ENCODE measurements around the gene SLC25A20.
A peak's percentile ranks its signal among the peaks of the same experiment; 100 is the strongest.
"Not testable (repeated sequence)": the region's sequence is repeated elsewhere in the genome, so short reads cannot be mapped to it uniquely, and the experiment has no call there.

The SLC25A20 gene

DNA sequence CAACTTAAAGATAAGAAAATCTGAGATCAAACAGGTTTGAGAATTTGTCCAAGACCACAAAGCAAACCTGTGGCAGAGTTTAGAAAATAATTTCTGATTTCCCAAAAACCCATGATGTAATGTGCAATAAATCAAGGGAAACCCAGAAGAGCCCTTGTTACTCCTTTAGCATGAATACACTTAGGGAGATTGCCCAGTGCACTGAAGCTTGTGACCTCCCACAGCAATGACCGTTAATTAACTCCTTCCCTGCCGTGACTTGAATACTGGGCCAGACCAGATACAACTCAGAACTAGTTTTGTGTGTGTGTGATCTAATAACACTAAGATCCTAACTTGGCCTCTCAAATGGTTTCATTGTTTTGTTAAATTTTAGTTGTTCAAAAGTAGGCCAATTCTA, 53.5 kb downstream of the SLC25A20 start:
- DNase-seq (ENCODE audit: low read depth): no peak

DNA sequence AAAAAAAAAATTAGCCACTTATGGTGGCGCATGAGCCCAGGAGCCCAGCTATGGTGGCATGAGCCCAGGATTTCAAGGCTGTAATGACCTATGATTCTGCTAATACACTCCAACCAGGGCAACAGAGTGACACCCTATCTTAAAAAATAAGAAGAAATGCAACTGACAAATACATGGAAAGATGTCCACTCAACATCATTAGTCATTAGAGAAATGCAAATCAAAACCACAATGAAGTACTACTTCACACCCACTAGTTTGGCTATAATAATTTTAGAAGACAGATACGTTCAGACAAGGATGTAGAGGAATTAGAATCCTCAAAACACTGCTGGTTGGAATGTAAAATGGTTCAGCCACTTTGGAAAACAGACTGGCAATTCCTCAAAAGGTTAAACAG, 61.5 kb downstream of the SLC25A20 start:
- no peak for DNase-seq (ENCODE audit: low read depth)

DNA sequence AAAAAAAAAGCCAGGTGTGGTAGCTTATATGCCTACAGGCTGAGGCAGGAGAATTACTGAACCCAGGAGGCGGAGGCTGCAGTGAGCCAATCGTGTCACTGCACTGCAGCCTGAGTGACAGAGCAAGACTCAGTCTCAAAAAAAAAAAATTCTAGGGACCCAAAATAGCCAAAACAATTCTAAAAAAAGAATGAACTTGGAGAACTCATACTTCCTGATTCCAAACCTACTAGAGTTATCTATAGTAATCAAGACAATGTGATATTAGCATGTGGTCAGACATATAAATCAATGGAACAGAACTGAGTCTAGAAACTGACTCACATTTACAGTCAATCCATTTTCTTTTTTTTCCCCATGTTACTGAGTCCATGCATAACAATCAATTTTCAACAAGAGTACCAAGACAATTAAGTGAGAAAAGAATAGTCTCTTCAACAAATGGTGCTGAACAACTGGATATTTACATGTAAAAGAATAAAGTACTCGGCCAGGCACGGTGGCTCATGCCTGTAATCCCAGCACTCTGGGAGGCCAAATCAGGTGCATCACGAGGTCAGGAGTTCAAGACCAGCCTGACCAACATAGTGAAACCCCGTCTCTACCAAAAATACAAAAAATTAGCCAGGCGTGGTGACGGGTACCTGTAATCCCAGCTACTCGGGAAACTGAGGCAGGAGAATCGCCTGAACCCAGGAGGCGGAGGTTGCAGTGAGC, 62.9 kb downstream of the SLC25A20 start:
- DNase-seq (ENCODE audit: low read depth): no peak

DNA sequence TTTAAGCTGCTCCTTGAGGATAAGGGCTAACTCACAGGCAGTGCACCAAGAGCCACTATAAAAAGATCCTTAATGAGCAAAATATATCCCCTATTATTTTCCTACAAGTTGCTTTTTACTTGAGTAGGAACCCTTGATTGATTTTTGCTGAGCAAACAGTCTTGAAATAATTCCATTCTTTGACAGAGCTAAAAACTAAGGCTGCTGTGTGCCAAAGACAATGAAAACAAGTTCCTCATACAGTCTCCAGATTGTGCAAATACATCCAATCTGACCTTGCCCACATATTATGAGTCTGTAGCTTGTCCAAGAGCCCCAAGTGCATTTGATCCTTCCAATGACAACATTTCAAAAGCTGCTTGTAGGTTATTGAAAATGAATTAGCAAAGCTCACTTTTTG, 66.0 kb downstream of the SLC25A20 start:
- DNase-seq (ENCODE audit: low read depth): no peak

DNA sequence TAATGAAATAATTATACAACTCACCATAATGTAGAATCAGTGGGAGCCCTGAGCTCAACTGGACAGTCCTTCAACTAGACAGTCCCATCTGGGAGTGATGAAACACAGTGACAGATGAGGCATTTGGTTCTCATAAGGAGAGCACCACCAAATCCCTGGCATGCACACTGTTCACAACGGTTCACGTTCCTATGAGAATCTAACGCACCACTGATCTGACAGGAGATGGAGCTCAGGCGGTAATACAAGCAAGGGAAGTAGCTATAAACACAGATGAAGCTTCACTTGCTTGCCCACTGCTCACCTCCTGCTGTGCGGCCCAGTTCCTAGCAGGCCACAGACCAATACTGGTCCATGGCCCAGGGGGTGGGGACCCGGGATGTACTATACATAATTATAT, 68.0 kb downstream of the SLC25A20 start:
- DNase-seq (ENCODE audit: low read depth): no peak

DNA sequence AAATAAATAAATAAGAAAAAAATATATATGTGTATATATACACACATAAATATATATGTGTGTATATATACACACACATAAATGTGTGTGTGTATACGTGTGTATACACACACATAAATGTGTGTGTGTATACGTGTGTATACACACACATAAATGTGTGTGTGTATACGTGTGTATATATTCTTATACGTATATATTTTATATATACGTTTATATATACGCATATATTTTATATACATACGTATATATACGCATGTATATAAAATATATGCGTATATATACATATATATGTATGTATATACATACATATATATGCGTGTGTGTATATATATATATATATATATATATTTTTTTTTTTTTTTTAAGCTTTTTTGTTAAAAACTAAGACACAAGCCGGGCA, 69.2 kb downstream of the SLC25A20 start:
- not testable (repeated sequence) for DNase-seq (ENCODE audit: low read depth)

DNA sequence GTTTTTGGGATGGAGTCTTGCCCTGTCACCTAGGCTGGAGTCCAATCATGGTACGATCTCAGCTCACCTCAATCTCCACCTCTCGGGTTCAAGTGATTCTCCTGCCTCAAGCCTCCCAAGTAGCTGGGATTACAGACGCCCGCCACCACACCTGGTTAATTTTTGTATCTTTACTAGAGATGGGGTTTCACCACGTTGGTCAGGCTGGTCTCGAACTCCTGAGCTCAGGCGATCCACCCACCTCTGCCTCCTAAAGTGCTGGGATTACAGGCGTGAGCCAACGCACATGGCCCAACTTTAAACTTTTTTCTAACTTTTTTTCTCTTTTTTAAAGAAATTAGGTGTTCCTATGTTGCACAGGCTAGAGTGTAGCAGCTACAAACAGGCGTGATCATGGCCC, 70.8 kb downstream of the SLC25A20 start:
- DNase-seq (ENCODE audit: low read depth): not testable (repeated sequence)

DNA sequence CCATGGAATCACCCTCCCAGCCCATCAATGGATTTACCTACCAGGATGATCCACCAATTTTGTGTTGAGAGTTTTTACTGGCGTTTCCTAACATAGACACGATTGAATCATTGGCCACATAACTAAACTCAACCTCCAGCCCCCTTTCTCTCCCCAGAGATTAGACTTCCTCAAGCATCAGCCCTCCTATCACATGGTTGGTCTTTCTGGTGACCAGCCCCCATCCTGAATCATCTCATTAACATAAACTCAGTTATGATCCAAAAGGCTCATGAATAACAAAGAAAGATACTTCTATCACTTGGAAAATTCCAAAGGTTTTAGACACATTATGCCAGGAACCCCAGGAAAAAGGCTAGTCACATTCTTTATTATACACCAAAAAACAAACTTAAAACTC, 72.2 kb downstream of the SLC25A20 start:
- peak; percentile 66 for DNase-seq (ENCODE audit: low read depth)

DNA sequence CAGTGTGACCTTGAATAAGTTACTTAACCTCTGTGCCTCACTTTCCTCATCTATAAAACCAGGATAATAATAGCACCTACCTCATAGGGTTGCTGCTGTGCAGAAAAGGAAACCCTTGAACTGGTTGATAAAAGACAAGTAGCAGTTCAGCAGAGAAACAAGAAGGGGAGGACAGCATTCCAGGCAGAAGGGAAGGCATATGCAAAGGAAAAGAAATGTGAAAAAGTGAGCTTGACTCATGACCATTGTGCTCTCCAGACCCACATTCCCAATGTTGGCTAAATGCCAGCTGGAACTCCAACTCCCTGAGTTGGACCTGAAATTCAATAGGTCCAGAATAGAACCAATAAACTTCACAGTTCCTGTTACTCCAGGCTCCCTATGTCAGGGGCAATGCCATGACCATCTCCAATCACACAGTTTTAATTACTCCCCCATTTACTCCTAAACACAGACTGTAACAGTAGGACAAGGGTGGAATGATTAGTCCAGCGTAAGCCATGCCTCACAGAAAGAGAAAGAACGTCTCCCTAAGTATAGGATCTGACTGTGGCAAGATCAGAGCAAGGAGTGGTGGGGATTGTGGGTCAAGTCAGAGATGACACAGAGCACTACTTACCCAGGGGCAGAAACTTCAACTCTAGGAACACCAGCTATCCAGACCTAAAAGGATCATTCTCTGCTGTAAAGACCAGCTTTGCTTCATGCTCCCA, 77.9 kb downstream of the SLC25A20 start:
- no peak for DNase-seq (ENCODE audit: low read depth)

DNA sequence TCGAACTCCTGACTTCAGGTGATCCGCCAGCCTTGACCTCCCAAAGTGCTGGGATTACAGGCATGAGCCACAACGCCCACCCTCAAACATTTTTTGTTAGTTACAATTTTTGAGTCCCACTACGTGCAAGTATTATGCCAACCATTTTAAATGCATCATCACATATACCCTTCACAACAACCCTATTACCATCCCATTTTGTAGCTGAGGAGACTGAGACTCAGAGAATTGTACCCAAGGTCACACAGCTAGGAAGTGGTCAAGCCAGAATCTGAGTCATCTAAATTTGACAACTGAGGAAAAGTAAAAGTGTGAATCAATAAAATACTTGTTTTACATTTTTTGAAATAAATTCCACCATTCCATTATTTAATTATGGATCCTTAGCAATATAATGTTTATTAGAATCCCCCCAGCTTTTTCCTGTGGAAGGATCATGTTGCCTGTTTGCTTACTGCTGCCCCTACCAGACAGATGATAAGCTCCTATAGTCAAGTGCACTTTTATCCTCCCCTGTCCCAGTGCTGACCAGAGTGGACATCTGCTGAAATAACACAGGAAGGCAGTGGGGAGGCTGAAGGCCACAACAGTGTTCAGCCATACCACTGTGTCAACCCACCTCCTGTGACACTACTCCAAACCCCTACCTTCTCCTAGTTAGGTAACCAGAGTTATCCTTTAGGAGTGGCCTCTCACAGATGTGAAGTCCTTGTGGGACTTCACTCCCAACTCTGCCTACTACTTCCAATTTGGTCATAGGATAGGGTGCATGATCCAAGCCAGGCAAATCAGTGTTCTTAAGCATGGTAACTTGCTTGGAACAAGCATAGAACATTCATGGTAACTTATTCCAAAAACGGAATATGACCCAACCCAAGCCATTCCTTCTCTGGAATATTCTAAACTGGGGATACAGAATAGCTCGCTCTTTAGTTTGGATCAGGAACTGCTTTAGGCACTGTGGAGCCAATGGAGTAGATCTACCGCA, 79.2 kb downstream of the SLC25A20 start:
- DNase-seq (ENCODE audit: low read depth): no peak

DNA sequence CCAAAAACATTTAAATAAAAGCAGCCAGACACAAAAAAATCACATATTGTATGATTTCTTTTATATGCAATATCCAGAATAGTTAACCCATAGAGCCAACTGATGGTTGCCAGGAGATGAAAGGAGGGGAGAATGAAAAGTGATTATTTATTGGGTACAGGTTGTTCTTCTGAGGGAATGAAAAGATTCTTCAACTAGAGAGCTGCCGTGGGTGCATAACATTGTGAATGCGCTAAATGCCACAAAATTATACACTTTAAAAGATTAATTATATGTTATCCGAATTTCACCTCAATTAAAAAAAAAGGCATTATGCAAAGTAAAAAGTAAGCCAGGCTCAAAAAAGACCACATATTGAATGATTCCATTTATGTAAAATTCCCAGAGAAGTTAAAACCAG, 87.2 kb downstream of the SLC25A20 start:
- no peak for DNase-seq (ENCODE audit: low read depth)
